Smooth muscle cell (in vitro differentiated cells): ENCODE measurements around the gene MIEF2. TPM values are rescaled to one million over a fixed set of nuclear protein-coding genes. Genes with fewer than 3 reads are reported as not detected.

Experiments
- DNase-seq: peaks from one replicate; lab custom pipeline; 2025; ENCODE audit not compliant: unreplicated experiment; lab: John Stamatoyannopoulos, UW
- H2AFZ ChIP-seq: fragments of 200-600 bp; sonication (generic); 2 replicates; pipeline ENCODE4 v1.6.0; 2016; ENCODE audit warnings: antibody characterized with exemption, low read depth, mild to moderate bottlenecking
- H3F3A ChIP-seq: fragments of 200-600 bp; sonication (generic); 2 replicates; pipeline ENCODE4 v1.6.0; 2017; ENCODE audit warnings: antibody characterized with exemption, low read depth
- H3K27ac ChIP-seq: fragments of 200-600 bp; sonication (generic); 2 replicates; pipeline ENCODE4 v1.5.1; 2016; ENCODE audit warnings: low read depth, mild to moderate bottlenecking
- H3K27me3 ChIP-seq: fragments of 200-600 bp; sonication (generic); 2 replicates; pipeline ENCODE4 v1.6.1; 2016; ENCODE audit warnings: low read depth, mild to moderate bottlenecking
- H3K36me3 ChIP-seq: fragments of 200-600 bp; sonication (generic); 2 replicates; pipeline ENCODE4 v1.5.1; 2016; ENCODE audit warnings: low read depth
- H3K4me1 ChIP-seq: fragments of 200-600 bp; sonication (generic); 2 replicates; pipeline ENCODE4 v1.5.1; 2016; ENCODE audit warnings: low read depth
- H3K4me2 ChIP-seq: fragments of 200-600 bp; sonication (generic); 2 replicates; pipeline ENCODE4 v1.6.0; 2016; ENCODE audit warnings: mild to moderate bottlenecking
- H3K4me3 ChIP-seq: fragments of 200-600 bp; sonication (generic); 2 replicates; pipeline ENCODE4 v1.5.1; 2016; ENCODE audit warnings: mild to moderate bottlenecking
- H3K79me2 ChIP-seq: fragments of 200-600 bp; sonication (generic); 2 replicates; pipeline ENCODE4 v1.6.0; 2016; ENCODE audit warnings: low read depth, mild to moderate bottlenecking
- H3K9ac ChIP-seq: fragments of 200-600 bp; sonication (generic); 2 replicates; pipeline ENCODE4 v1.6.0; 2016; ENCODE audit warnings: low read depth
- H3K9me3 ChIP-seq: fragments of 200-600 bp; sonication (generic); replicated peaks from 2 replicates; pipeline ENCODE4 v1.5.1; 2016; ENCODE audit warnings: low read depth
- H4K20me1 ChIP-seq: fragments of 200-600 bp; sonication (generic); 2 replicates; pipeline ENCODE4 v1.6.0; 2016; ENCODE audit warnings: low read depth
- WGBS: methylation state at CpG from one replicate; pipeline ENCODE4 v1.1.7; 2016; ENCODE audit warnings: low lambda C conversion rate; 5-methylcytosine and 5-hydroxymethylcytosine counted together
- polyA plus RNA-seq: library from polyadenylated mRNA; unstranded; fragments of >200 nt; fragmentation: Nextera tagmentation; extraction: Ambion mirVana; gene quantifications from 2 replicates; pipeline ENCODE4 v1.2.1, GENCODE V29; 2016
- total RNA-seq: library from RNA; depleted of rRNA; stranded (reverse); fragments of >200 nt; gene quantifications from 2 replicates; pipeline ENCODE4 v1.2.3, GENCODE V29; 2014
- TF ChIP-seq, protein P1 (sequence below): fragments of 200-600 bp; sonication (generic); IDR thresholded peaks from 2 replicates; pipeline ENCODE4 v1.5.1; 2017; ENCODE audit warnings: borderline replicate concordance, mild to moderate bottlenecking, antibody characterized with exemption; ENCODE audit not compliant: insufficient read depth, poor library complexity, severe bottlenecking

The MIEF2 gene
- total and polyA plus RNA-seq, 2 experiments from 2014 or later, result 10.4 to 13.5 TPM

- Histone ChIP-seq H3K27me3 (no peaks in the 10 kb centered on the region), H3K4me1 (peaks cover 18% of the 10 kb centered on the region), H3K36me3 (no peaks in the 10 kb centered on the region), H3K9me3 (no peaks in the 10 kb centered on the region), H2AFZ (no peak overlapping the region), H3F3A (no peaks in the 10 kb centered on the region), H3K27ac (peak overlapping the region; percentile 19), H3K9ac (no peak overlapping the region), H3K4me3 (no peak overlapping the region), H3K79me2 (peaks cover 17% of the 10 kb centered on the region), H4K20me1 (peaks cover 42% of the 10 kb centered on the region), H3K4me2 (no peak overlapping the region)
- DNase-seq, result no peak
- 98% methylated on average over 22 of the region's 22 CpGs for WGBS
- TF ChIP-seq, protein P1, sequence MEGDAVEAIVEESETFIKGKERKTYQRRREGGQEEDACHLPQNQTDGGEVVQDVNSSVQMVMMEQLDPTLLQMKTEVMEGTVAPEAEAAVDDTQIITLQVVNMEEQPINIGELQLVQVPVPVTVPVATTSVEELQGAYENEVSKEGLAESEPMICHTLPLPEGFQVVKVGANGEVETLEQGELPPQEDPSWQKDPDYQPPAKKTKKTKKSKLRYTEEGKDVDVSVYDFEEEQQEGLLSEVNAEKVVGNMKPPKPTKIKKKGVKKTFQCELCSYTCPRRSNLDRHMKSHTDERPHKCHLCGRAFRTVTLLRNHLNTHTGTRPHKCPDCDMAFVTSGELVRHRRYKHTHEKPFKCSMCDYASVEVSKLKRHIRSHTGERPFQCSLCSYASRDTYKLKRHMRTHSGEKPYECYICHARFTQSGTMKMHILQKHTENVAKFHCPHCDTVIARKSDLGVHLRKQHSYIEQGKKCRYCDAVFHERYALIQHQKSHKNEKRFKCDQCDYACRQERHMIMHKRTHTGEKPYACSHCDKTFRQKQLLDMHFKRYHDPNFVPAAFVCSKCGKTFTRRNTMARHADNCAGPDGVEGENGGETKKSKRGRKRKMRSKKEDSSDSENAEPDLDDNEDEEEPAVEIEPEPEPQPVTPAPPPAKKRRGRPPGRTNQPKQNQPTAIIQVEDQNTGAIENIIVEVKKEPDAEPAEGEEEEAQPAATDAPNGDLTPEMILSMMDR, result no peak
Measured at GRCh38 chr17:18234853-18235380, 25.5 kb upstream of the MIEF2 start.

- H3K79me2 ChIP-seq, result peaks cover 8% of the 10 kb centered on the region
- no peak overlapping the region for H2AFZ ChIP-seq
- H3K9me3 ChIP-seq, result no peaks in the 10 kb centered on the region
- H3K36me3 ChIP-seq, result no peaks in the 10 kb centered on the region
- H3K27me3 ChIP-seq, result no peaks in the 10 kb centered on the region
- H3K4me1 ChIP-seq, result peaks cover 9% of the 10 kb centered on the region
- no peak overlapping the region for H3K4me2 ChIP-seq
- H3K9ac ChIP-seq, result no peak overlapping the region
- no peak overlapping the region for H3K4me3 ChIP-seq
- no peaks in the 10 kb centered on the region for H3F3A ChIP-seq
- peak overlapping the region; percentile 19 for H3K27ac ChIP-seq
- TF ChIP-seq, protein P1, result no peak
- WGBS, result 76% methylated on average over 14 of the region's 14 CpGs
- DNase-seq, result peak; percentile 6
- H4K20me1 ChIP-seq, result peaks cover 34% of the 10 kb centered on the region
Measured at GRCh38 chr17:18235743-18236256, 24.7 kb upstream of the MIEF2 start.

DNA sequence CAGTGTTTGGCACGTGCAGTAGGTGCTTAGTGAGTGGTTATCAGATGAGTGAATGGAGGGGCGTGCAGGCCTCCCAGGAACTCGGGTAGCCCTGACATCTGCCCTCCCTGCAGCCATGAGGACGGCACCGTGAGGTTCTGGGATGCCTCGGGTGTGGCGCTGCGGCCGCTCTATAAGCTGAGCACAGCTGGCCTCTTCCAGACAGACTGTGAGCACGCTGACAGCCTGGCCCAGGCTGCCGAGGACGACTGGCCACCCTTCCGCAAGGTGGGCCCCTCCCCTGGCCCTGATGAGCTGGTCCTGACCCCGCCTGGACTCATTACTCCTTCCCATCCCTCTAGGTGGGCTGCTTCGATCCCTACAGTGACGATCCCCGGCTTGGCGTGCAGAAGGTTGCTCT is 24.0 kb upstream of the MIEF2 start:
- Histone ChIP-seq H4K20me1 (peaks cover 27% of the 10 kb centered on the region), H3K9ac (no peak overlapping the region), H3K4me1 (peaks cover 2% of the 10 kb centered on the region), H3K79me2 (peaks cover under 1% of the 10 kb centered on the region), H3K36me3 (no peaks in the 10 kb centered on the region), H2AFZ (no peak overlapping the region), H3F3A (no peaks in the 10 kb centered on the region), H3K27me3 (no peaks in the 10 kb centered on the region), H3K9me3 (no peaks in the 10 kb centered on the region), H3K27ac (no peak overlapping the region), H3K4me2 (no peak overlapping the region), H3K4me3 (no peak overlapping the region)
- 95% methylated on average over 18 of the region's 18 CpGs for WGBS
- TF ChIP-seq, protein P1, result no peak
- DNase-seq, result no peak

DNA sequence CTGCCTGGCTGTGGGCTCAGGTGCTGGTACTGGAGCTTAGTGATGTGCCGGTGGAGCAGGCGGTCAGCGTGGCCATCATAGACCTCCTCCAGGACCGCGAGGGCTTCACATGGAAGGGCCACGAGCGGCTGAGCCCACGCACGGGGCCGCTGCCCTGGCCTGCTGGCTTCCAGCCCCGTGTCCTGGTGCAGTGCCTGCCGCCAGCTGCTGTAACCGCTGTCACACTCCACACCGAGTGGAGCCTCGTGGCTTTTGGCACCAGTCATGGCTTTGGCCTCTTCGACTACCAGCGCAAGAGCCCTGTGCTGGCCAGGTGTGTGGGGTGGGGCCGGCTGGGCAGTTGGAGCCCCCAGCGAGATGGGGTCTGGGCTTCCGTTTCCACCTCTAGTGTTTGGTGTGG is 23.0 kb upstream of the MIEF2 start:
- H3K9me3 ChIP-seq, result no peaks in the 10 kb centered on the region
- TF ChIP-seq, protein P1, result no peak
- no peaks in the 10 kb centered on the region for H3F3A ChIP-seq
- no peak overlapping the region for H3K4me2 ChIP-seq
- no peak for DNase-seq
- 97% methylated on average over 20 of the region's 20 CpGs for WGBS
- H3K9ac ChIP-seq, result no peak overlapping the region
- H3K79me2 ChIP-seq, result no peaks in the 10 kb centered on the region
- H3K4me3 ChIP-seq, result no peak overlapping the region
- peaks cover 17% of the 10 kb centered on the region for H4K20me1 ChIP-seq
- no peak overlapping the region for H2AFZ ChIP-seq
- H3K27me3 ChIP-seq, result no peaks in the 10 kb centered on the region
- no peaks in the 10 kb centered on the region for H3K4me1 ChIP-seq
- no peak overlapping the region for H3K27ac ChIP-seq
- H3K36me3 ChIP-seq, result no peaks in the 10 kb centered on the region
